Skeletal muscle cell (primary cell): ENCODE results near the gene CHMP2A.

Experiments
- DNase-seq: peaks from one replicate; pipeline ENCODE4 v3.0.0-alpha.2; 2010; ENCODE audit warnings: low read depth
- H3K4me3 ChIP-seq: 2 replicates; pipeline ENCODE4 v1.5.1; 2011; ENCODE audit warnings: low read depth, mild to moderate bottlenecking, control low read depth, low read length, moderate library complexity

Gene CHMP2A

GRCh38 chr19:58557221-58558065, 2.5 kb upstream of the CHMP2A start:
- peak overlapping the region; percentile 58 for H3K4me3 ChIP-seq
- DNase-seq = no peak

GRCh38 chr19:58556622-58557220, 1.8 kb upstream of the CHMP2A start:
- DNase-seq = no peak
- peak overlapping the region; percentile 58 for H3K4me3 ChIP-seq

GRCh38 chr19:58555920-58556621, 1.2 kb upstream of the CHMP2A start:
- H3K4me3 ChIP-seq = no peak overlapping the region

GRCh38 chr19:58555369-58555885, 522 bp upstream of the CHMP2A start:
- DNase-seq = no peak
- H3K4me3 ChIP-seq = peak overlapping the region; percentile 78

More at GRCh38 chr19:58555920-58556621, 1.2 kb upstream of the CHMP2A start:
- DNase-seq = no peak

GRCh38 chr19:58553799-58554493, 959 bp downstream of the CHMP2A start:
- DNase-seq = no peak

GRCh38 chr19:58552655-58553054, 2.2 kb downstream of the CHMP2A start:
- H3K4me3 ChIP-seq = no peak overlapping the region
- DNase-seq = no peak

More at GRCh38 chr19:58553799-58554493, 959 bp downstream of the CHMP2A start:
- peak overlapping the region; percentile 78 for H3K4me3 ChIP-seq

- no peak for DNase-seq
- H3K4me3 ChIP-seq = no peak overlapping the region
Measured at GRCh38 chr19:58551577-58552471, 3.1 kb downstream of the CHMP2A start.

GRCh38 chr19:58551123-58551497, 3.8 kb downstream of the CHMP2A start:
- H3K4me3 ChIP-seq = no peak overlapping the region

GRCh38 chr19:58550362-58551122, 4.4 kb downstream of the CHMP2A start:
- no peak for DNase-seq
- H3K4me3 ChIP-seq = no peak overlapping the region

More at GRCh38 chr19:58551123-58551497, 3.8 kb downstream of the CHMP2A start:
- DNase-seq = no peak

GRCh38 chr19:58549664-58550361, 5.1 kb downstream of the CHMP2A start:
- no peak for DNase-seq
- no peak overlapping the region for H3K4me3 ChIP-seq

- no peak for DNase-seq
- H3K4me3 ChIP-seq = no peak overlapping the region
Measured at GRCh38 chr19:58548859-58549663, 5.8 kb downstream of the CHMP2A start.

GRCh38 chr19:58547323-58548312, 7.3 kb downstream of the CHMP2A start:
- DNase-seq = no peak
- no peak overlapping the region for H3K4me3 ChIP-seq

GRCh38 chr19:58546019-58546530, 8.8 kb downstream of the CHMP2A start:
- peak overlapping the region; percentile 96 for H3K4me3 ChIP-seq
- DNase-seq = no peak

- H3K4me3 ChIP-seq = peak overlapping the region; percentile 96
- no peak for DNase-seq
Measured at GRCh38 chr19:58545286-58546018, 9.5 kb downstream of the CHMP2A start.
